ENCODE results near the gene NYAP2.

DNA sequence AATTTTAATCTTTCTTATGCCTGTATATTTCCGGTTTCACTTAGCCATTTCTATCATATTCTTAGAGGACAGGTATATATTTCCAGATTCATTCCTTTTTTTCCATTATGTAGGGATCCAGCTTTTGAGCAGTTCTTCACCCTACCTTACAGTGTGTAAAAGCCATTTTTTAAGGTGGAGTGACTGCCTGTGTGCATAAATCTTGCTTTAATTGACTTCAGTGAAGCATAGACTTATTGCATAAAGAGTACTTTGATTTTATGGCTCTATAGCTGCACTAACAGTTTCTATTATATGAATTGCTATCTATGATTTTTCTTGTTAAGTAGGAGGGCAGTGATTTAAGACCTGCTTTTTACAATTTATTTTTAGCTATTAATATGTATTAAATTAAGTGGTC is 132.6 kb downstream of the NYAP2 start:
- TF ChIP-seq EZH2 (IDR thresholded peaks at IDR 0.05; ENCODE audit: borderline replicate concordance, low read length): no peak
- TF ChIP-seq, protein P1, sequence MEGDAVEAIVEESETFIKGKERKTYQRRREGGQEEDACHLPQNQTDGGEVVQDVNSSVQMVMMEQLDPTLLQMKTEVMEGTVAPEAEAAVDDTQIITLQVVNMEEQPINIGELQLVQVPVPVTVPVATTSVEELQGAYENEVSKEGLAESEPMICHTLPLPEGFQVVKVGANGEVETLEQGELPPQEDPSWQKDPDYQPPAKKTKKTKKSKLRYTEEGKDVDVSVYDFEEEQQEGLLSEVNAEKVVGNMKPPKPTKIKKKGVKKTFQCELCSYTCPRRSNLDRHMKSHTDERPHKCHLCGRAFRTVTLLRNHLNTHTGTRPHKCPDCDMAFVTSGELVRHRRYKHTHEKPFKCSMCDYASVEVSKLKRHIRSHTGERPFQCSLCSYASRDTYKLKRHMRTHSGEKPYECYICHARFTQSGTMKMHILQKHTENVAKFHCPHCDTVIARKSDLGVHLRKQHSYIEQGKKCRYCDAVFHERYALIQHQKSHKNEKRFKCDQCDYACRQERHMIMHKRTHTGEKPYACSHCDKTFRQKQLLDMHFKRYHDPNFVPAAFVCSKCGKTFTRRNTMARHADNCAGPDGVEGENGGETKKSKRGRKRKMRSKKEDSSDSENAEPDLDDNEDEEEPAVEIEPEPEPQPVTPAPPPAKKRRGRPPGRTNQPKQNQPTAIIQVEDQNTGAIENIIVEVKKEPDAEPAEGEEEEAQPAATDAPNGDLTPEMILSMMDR (conservative IDR thresholded peaks at IDR 0.05 in 1 of 2, IDR thresholded peaks at IDR 0.05 in 1 of 2; ENCODE audit: extremely low read depth in 1 of 2, insufficient read depth in 1 of 2, low read depth in 1 of 2, low read length in 2 of 2): no peak
